Measurements from ENCODE around the gene PARL.

GRCh38 chr3:183911087-183911486 is 26.4 kb upstream of the PARL start:
- TF ChIP-seq CTCF (conservative IDR thresholded peaks at IDR 0.05 in 1 of 2, IDR thresholded peaks at IDR 0.05 in 1 of 2; ENCODE audit: low read depth in 1 of 2, low read length in 2 of 2) (no peak), EZH2 (IDR thresholded peaks at IDR 0.05; ENCODE audit: low read length, missing control alignments) (no peak)
